CD4-positive, alpha-beta T cell treated with Interferon gamma for 1 hour (primary cell): ENCODE data around the gene FAM83B.
"Not testable (repeated sequence)": the region's sequence is repeated elsewhere in the genome, so short reads cannot be mapped to it uniquely, and the experiment has no call there.

Source experiments
- DNase-seq: peaks from one replicate; pipeline ENCODE4 v3.0.0-alpha.2; 2020

FAM83B gene

GRCh38 chr6:54900666-54901065 lies 54.1 kb downstream of the FAM83B start:
- DNase-seq, result no peak

DNA sequence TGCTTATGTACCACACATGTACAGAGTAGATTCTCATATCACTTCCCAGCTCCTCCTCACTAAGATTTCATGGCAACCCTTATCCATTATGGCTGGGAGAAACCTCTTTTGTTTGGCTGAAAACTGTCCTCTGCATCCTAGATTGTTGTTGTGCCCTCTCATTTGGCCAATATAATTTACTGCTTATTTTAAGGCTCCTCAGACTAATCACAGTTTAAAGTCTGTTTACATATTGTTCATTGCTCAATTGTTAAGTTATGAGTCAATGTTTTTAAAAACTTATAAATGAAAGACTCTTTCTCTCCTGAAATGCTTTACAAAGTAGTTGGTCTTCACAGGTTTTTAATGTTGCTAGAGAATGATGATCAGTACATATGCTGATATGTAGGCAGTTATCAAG lies 57.3 kb downstream of the FAM83B start:
- no peak for DNase-seq

GRCh38 chr6:54907355-54907754 lies 60.8 kb downstream of the FAM83B start:
- no peak for DNase-seq

DNA sequence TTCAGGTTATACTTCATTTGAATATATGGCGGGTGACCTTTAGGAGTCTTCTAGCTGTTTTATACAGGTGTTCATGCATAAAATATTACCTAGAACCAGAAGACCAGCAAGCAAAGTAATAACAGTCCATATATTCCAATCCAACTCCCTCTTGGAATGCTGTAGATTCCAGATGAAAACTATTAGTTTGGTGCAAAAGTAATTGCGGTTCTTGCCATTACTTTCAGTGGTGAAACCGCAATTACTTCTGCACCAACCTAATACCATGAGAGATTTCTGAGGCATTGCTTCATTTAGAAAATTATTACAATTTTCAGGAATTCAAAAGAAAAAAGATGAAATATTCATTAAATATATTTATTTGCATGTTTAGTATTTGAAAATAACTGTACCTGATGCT lies 62.6 kb downstream of the FAM83B start:
- DNase-seq, result no peak

GRCh38 chr6:54910431-54910884 lies 63.9 kb downstream of the FAM83B start:
- DNase-seq, result no peak

- DNase-seq, result no peak
Observed at GRCh38 chr6:54910921-54911320, 64.3 kb downstream of the FAM83B start.

DNA sequence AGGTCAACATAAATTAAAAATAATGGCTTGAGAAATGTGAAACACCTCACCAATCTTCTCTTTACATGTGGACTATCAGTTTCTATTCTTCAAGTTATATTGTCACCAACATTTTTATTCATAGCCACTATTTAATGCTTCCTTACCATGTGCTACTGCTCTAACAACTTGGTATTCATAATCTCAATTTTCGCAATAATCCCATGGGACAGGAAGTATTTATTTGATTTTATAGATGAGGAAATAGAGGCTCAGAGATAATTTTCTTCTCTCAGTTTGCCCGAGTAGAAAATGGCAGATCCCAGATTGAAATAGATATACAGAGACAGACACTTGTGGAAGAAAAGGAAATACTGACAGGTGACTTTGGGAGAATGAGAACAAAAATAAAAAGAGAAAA lies 66.6 kb downstream of the FAM83B start:
- DNase-seq, result no peak

DNA sequence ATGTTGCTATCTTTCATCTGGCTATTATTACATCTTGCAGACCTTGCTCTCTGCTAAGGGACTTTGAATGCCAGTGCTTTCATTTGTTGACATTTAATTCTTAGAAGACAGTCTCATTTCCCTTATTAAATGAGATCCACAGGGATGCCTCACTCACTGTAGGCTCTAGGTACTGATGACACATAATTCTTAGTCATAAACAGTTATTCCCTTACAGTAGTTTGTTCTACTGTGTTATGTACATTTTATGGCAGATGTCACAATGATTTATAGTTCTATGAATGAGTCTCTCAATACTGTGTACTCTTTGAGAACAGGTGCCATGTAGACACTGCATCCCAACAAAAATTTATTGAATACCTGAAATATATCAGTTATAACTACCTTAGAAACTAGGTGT lies 70.3 kb downstream of the FAM83B start:
- no peak for DNase-seq

- no peak for DNase-seq
Observed at GRCh38 chr6:54920628-54921027, 74.1 kb downstream of the FAM83B start.

- DNase-seq, result no peak
Observed at GRCh38 chr6:54921891-54922290, 75.3 kb downstream of the FAM83B start.

- no peak for DNase-seq
Observed at GRCh38 chr6:54929245-54929909, 82.8 kb downstream of the FAM83B start.

GRCh38 chr6:54932622-54933021 lies 86.1 kb downstream of the FAM83B start:
- DNase-seq, result no peak

DNA sequence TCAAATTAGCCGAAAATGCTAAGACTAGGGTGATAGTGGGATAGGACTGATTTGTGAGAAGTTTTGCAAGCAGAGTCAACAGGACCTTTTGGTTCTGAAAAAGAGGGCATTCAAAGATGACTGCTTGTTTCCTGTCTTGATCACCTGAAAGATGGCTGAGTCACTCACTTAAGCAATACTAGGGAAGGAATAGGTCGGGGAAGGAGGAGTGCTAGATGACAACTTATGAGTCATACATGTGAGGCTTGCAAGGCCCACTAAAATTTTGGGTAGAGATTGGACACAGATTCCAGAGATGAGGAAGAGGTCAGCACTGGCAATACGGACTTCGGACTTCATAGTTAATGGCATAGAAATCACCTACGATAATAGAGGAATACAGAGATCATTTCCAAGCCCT lies 89.2 kb downstream of the FAM83B start:
- DNase-seq, result no peak

GRCh38 chr6:54937371-54937770 lies 90.8 kb downstream of the FAM83B start:
- no peak for DNase-seq

DNA sequence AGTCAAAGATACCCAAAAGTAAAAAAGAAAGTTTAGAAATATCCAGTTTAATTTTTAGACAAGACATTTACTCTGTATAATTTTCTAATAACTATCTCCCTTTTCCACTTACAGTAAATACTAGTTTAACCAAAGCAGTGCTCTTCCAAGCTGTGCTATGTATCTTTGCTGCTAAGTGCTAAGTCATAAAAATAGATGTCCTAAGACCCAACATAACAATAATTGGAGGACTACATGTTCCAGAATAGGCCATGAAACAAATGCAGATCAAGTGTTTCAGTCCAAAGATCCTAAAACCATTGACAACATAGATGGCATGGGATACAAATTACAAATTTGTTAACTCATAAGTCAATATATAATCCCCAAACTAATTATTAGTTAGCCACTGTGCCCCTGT lies 111.1 kb downstream of the FAM83B start:
- DNase-seq, result no peak

- DNase-seq, result no peak
Observed at GRCh38 chr6:54958446-54958845, 111.9 kb downstream of the FAM83B start.

- no peak for DNase-seq
Observed at GRCh38 chr6:54959820-54960219, 113.2 kb downstream of the FAM83B start.

GRCh38 chr6:54961372-54961771 lies 114.8 kb downstream of the FAM83B start:
- DNase-seq, result not testable (repeated sequence)

GRCh38 chr6:54970337-54970736 lies 123.8 kb downstream of the FAM83B start:
- DNase-seq, result no peak

DNA sequence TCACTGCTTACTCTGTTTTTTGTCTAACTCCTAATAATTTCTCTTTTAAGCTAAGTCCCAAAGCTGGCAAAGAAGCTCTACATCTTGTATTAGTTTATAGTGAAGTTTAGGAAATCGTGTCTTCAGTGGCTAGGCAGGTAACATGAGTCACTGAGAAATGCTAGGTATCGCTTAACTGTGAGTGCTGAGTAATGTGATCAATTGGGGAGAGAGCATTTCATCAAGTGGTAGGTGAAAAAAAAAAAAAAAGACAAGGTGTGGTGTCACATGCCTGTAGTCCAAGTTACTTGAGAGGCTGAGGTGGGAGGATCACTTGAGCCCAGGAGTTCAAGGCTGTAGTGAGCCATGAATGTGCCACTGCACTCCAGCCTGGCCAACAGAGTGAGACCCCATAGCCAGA lies 125.3 kb downstream of the FAM83B start:
- no peak for DNase-seq

- not testable (repeated sequence) for DNase-seq
Observed at GRCh38 chr6:54979161-54979560, 132.6 kb downstream of the FAM83B start.

DNA sequence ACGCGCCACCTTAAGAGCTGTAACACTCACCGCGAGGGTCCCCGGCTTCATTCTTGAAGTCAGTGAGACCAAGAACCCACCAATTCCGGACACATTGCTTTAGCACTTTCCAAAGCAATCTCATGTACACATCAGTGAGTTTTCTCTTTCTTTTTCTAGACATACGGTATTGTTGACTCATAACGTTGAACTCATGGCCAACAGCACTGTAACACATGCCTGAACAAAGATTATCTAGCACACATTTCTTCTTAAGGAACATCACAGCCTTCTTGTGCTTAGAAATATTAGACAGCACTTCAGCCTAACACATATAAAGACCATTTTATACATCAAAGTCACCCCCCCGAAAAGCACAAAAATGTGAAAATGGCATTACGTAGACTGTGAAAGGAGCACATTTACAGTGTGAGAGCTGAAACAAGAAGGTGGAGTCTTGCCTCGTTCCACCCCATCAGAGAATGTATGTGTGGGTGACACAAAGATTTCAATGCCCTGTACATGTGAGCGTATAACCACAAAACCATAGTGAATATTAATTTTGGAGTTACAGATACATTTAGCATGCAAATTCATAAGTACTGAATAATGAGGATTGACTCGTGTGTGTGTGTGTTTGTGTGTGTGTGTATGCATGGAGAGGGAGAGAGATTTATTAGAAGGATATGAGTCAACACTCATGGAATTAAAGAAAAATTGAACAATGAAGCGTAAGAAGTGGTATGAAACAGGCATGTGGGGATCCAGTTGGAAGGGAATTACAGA lies 134.1 kb downstream of the FAM83B start:
- no peak for DNase-seq

- DNase-seq, result no peak
Observed at GRCh38 chr6:54981276-54981609, 134.7 kb downstream of the FAM83B start.

DNA sequence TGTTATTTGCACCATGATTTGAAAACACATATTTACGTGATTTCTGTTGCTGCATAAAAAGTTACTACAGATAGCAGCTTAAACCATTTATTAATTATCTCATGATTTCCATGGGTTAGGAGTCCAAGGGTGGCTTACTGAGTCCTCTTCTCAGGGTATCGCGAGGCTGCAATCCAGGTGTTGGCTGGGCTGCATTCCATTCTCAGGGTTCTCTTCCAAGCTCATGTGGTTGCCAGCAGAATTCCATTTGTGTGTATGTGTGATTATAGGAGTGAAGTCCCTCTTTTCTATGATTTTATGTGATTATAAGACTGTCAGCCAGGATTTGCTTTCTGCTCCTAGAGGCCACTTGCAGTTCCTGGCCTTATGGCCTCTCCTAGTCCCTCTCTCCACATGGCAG lies 135.1 kb downstream of the FAM83B start:
- DNase-seq, result no peak
